Chondrocyte (in vitro differentiated cells): Measurements from ENCODE around the gene OTOP3. TPM values are rescaled to one million over a fixed set of nuclear protein-coding genes. Genes with fewer than 3 reads are reported as not detected.

Experiments
- DNase-seq: peaks from one replicate; pipeline ENCODE4 v3.0.0; 2021; ENCODE audit warnings: mixed read lengths, low spot score
- H3K27ac Mint-ChIP-seq: one replicate; pipeline ENCODE4 v1.8.0; 2021; ENCODE audit warnings: mild to moderate bottlenecking, moderate library complexity, mixed read lengths; ENCODE audit not compliant: unreplicated experiment
- H3K27me3 Mint-ChIP-seq: 2 replicates; pipeline ENCODE4 v1.8.0; 2021; ENCODE audit warnings: low read depth, mixed read lengths
- H3K36me3 Mint-ChIP-seq: 2 replicates; pipeline ENCODE4 v1.8.0; 2021; ENCODE audit warnings: low read depth, mixed read lengths
- H3K4me1 Mint-ChIP-seq: 2 replicates; pipeline ENCODE4 v1.8.0; 2021; ENCODE audit warnings: low read depth, mild to moderate bottlenecking, mixed read lengths
- H3K4me3 Mint-ChIP-seq: one replicate; pipeline ENCODE4 v1.8.0; 2021; ENCODE audit warnings: mild to moderate bottlenecking, moderate library complexity, mixed read lengths; ENCODE audit not compliant: unreplicated experiment
- H3K9me3 Mint-ChIP-seq: 2 replicates; pipeline ENCODE4 v1.8.0; 2021; ENCODE audit warnings: low read depth, mixed read lengths
- total RNA-seq: library from RNA; stranded (reverse); gene quantifications from 3 replicates; pipeline ENCODE4 v1.2.1, GENCODE V29; 2021
- TF ChIP-seq, protein P1 (sequence below): fragments of 200-600 bp; sonication (generic); IDR thresholded peaks from 2 replicates; pipeline ENCODE4 v1.5.0; 2021; ENCODE audit warnings: antibody characterized with exemption, mild to moderate bottlenecking, moderate library complexity

The OTOP3 gene
- total RNA-seq, 1 donor from 2014 or later = not detected

DNA sequence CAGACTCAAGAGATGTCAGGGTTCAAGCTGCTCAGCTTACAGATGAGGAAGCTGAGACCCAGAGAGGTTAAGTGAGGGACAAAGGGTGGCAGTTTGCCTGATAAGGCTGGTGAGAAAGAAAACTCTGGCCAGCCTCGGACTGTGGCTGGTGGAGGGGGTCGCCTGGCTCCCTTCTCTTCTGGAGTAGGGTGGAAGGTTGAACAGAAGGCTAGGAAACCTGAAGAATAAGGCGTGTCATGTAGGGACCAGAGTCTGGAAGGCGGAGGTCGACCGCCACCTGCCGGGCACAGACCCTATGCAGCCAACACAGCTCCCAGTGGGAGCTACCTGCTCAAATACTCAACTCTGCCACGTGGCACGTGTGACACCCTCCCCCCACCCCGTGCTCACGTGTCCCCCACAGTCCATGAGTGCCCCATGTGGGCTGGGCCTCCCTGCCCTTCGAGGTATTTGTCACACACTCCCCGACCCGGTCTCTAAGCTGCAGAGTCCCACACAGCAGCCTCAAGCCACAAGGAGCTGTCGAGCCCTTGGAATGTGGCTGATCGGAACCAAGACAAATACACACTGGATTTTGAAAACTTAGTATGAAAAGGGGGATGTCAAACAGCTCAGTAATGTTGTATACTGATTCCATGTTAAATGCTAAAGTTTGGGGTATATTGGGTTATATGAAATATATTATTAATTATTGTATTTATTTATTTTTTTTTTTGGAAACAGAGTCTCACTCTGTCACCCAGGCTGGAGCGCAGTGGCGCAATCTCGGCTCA is 25.1 kb downstream of the OTOP3 start:
- H3K9me3 Mint-ChIP-seq = no peaks in the 10 kb centered on the region
- H3K4me3 Mint-ChIP-seq = no peak overlapping the region
- no peak overlapping the region for H3K27ac Mint-ChIP-seq
- TF ChIP-seq, protein P1, sequence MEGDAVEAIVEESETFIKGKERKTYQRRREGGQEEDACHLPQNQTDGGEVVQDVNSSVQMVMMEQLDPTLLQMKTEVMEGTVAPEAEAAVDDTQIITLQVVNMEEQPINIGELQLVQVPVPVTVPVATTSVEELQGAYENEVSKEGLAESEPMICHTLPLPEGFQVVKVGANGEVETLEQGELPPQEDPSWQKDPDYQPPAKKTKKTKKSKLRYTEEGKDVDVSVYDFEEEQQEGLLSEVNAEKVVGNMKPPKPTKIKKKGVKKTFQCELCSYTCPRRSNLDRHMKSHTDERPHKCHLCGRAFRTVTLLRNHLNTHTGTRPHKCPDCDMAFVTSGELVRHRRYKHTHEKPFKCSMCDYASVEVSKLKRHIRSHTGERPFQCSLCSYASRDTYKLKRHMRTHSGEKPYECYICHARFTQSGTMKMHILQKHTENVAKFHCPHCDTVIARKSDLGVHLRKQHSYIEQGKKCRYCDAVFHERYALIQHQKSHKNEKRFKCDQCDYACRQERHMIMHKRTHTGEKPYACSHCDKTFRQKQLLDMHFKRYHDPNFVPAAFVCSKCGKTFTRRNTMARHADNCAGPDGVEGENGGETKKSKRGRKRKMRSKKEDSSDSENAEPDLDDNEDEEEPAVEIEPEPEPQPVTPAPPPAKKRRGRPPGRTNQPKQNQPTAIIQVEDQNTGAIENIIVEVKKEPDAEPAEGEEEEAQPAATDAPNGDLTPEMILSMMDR = peak; percentile 72
- no peaks in the 10 kb centered on the region for H3K27me3 Mint-ChIP-seq
- no peaks in the 10 kb centered on the region for H3K4me1 Mint-ChIP-seq
- H3K36me3 Mint-ChIP-seq = no peaks in the 10 kb centered on the region
- no peak for DNase-seq

GRCh38 chr17:74961657-74962350 is 26.1 kb downstream of the OTOP3 start:
- no peaks in the 10 kb centered on the region for H3K36me3 Mint-ChIP-seq
- no peak for DNase-seq
- H3K9me3 Mint-ChIP-seq = no peaks in the 10 kb centered on the region
- TF ChIP-seq, protein P1 = peak; percentile 87
- H3K27me3 Mint-ChIP-seq = no peaks in the 10 kb centered on the region
- H3K4me1 Mint-ChIP-seq = no peaks in the 10 kb centered on the region
- no peak overlapping the region for H3K27ac Mint-ChIP-seq
- H3K4me3 Mint-ChIP-seq = no peak overlapping the region

GRCh38 chr17:74962622-74963394 is 27.1 kb downstream of the OTOP3 start:
- H3K4me3 Mint-ChIP-seq = no peak overlapping the region
- no peak for DNase-seq
- no peak overlapping the region for H3K27ac Mint-ChIP-seq
- TF ChIP-seq, protein P1 = no peak
- H3K27me3 Mint-ChIP-seq = no peaks in the 10 kb centered on the region
- no peaks in the 10 kb centered on the region for H3K36me3 Mint-ChIP-seq
- no peaks in the 10 kb centered on the region for H3K9me3 Mint-ChIP-seq
- no peaks in the 10 kb centered on the region for H3K4me1 Mint-ChIP-seq

- Mint-ChIP-seq H3K27me3 (no peaks in the 10 kb centered on the region), H3K9me3 (no peaks in the 10 kb centered on the region), H3K4me1 (no peaks in the 10 kb centered on the region), H3K27ac (no peak overlapping the region), H3K4me3 (no peak overlapping the region), H3K36me3 (no peaks in the 10 kb centered on the region)
- TF ChIP-seq, protein P1 = peak; percentile 23
- no peak for DNase-seq
These were observed 28.0 kb downstream of the OTOP3 start for GRCh38 chr17:74963656-74964055.

DNA sequence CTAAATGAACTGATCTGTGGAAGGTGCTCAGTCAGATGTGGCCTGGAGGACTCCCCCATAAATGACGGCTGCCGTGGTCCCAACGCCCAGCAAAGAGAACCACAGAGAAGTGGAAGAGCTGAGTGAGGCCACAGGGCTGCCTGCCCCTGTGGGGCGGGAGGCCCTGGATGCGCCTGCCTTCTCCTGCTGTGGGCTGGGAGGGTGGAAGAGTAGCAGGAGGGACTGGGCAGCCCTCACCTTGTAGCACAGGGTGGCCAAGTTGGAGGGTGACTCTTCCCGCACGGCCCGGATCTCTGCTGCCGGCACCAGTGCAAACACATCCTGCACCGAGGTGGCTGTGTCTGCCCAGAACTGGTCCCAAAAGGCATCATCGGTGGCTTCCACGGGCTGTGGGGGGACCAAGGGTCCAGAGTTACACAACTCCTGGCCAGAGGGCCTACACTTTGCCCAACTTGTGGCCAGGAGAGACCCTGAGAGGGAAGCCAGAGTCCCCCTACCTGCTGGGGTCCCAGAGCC is 28.6 kb downstream of the OTOP3 start:
- DNase-seq = no peak
- H3K9me3 Mint-ChIP-seq = no peaks in the 10 kb centered on the region

More for the DNA sequence above, 28.6 kb downstream of the OTOP3 start:
- Mint-ChIP-seq H3K27me3 (no peaks in the 10 kb centered on the region), H3K36me3 (no peaks in the 10 kb centered on the region), H3K27ac (no peak overlapping the region), H3K4me3 (no peak overlapping the region), H3K4me1 (no peaks in the 10 kb centered on the region)
- TF ChIP-seq, protein P1 = no peak
